K562 (cell line): ENCODE results near the gene CLIP1. TPM values are rescaled to one million over a fixed set of nuclear protein-coding genes. Genes with fewer than 3 reads are reported as not detected.

Experiments
- ATAC-seq: fragments of 200-7000 bp; cut with Tn5 transposase; 3 replicates; pipeline ENCODE4 v1.9.1; 2020; ENCODE audit warnings: moderate library complexity
- BruUV-seq: library from RNA; stranded (reverse); fragments of 400-500 nt; replicated peaks from 2 replicates; lab custom pipeline; 2021; lab: Mats Ljungman, UMichigan
- CTCF ChIA-PET: fragments of 300-600 bp; formaldehyde crosslinking; extraction: SDS; loops from one replicate; lab custom pipeline; 2021; ENCODE audit warnings: low intra/inter-chr PET ratio; lab: Yijun Ruan, JAX
- POLR2A ChIA-PET: fragments of 300-600, 350-650 bp; sonication (Branson Sonifier 250); formaldehyde crosslinking; extraction: SDS; loops from one replicate; lab custom pipeline; 2021; ENCODE audit warnings: antibody characterized with exemption, inconsistent platforms; lab: Yijun Ruan, JAX
- DNase-seq, 4 experiments: peaks; one replicate each; pipeline versions ENCODE4 v3.0.0 to v3.0.0-alpha.2; 2011 to 2018; ENCODE audit warnings: low spot score in 3 of 4, mixed read lengths in 3 of 4; ENCODE audit errors: extremely low read depth in 1 of 4
- FAIRE-seq: peaks from 2 replicates; lab custom pipeline; 2011; peaks lifted over from hg19 to GRCh38; lab: Jason Lieb, UNC
- H2AFZ ChIP-seq: 2 replicates; pipeline ENCODE4 v1.6.0; 2011; ENCODE audit warnings: low read depth, low read length, control low read depth, inconsistent platforms
- H3K27ac ChIP-seq: fragments of 200-600 bp; 3 replicates; pipeline ENCODE4 v1.8.0; 2011; ENCODE audit warnings: low read depth, mild to moderate bottlenecking, control low read depth, inconsistent platforms, low read length, moderate library complexity, mixed read lengths; ENCODE audit errors: extremely low read depth
- H3K27me3 ChIP-seq, 2 experiments: fragments of 300-600 bp in 1 of 2; 2 replicates in 1 of 2; 3 replicates in 1 of 2; pipeline versions ENCODE4 v1.6.0 to v1.8.0; 2011; ENCODE audit warnings: inconsistent platforms in 2 of 2, low read length in 2 of 2, mild to moderate bottlenecking in 1 of 2, mixed read lengths in 1 of 2, moderate library complexity in 1 of 2; ENCODE audit not compliant: control insufficient read depth in 2 of 2, insufficient read depth in 2 of 2
- H3K36me3 ChIP-seq: fragments of 300-600 bp; 3 replicates; pipeline ENCODE4 v1.8.0; 2011; ENCODE audit warnings: mild to moderate bottlenecking, low read length, inconsistent platforms; ENCODE audit not compliant: control insufficient read depth, insufficient read depth
- H3K4me1 ChIP-seq, 2 experiments: fragments of 200-600 bp in 1 of 2; replicated peaks in 1 of 2; 2 replicates in 1 of 2; 3 replicates in 1 of 2; pipeline versions ENCODE4 v1.5.1 to v1.8.0; 2011; ENCODE audit warnings: inconsistent platforms in 2 of 2, low read length in 2 of 2, mild to moderate bottlenecking in 1 of 2, mixed read lengths in 1 of 2, moderate library complexity in 1 of 2; ENCODE audit not compliant: control insufficient read depth in 2 of 2, insufficient read depth in 2 of 2
- H3K4me2 ChIP-seq: 2 replicates; pipeline ENCODE4 v1.6.1; 2011; ENCODE audit warnings: low read length, control low read depth, inconsistent platforms, mixed read lengths; ENCODE audit not compliant: insufficient read depth
- H3K4me3 ChIP-seq: fragments of 200-600 bp; sonication (generic), shearing (Covaris generic); 2 replicates; pipeline ENCODE4 v1.5.1; 2016; ENCODE audit warnings: control low read depth, inconsistent platforms
- H3K79me2 ChIP-seq: fragments of 200-600 bp; 3 replicates; pipeline ENCODE4 v1.8.0; 2011; ENCODE audit warnings: low read length, inconsistent platforms; ENCODE audit not compliant: control insufficient read depth, insufficient read depth
- H3K9ac ChIP-seq, 2 experiments: 2 replicates each; pipeline versions ENCODE4 v1.6.0 to v1.6.1; 2011; ENCODE audit warnings: low read depth in 2 of 2, low read length in 2 of 2, control low read depth in 1 of 2, inconsistent platforms in 1 of 2, mild to moderate bottlenecking in 1 of 2, mixed read lengths in 1 of 2; ENCODE audit not compliant: insufficient read depth in 1 of 2
- H3K9me1 ChIP-seq: one replicate; pipeline ENCODE4 v1.6.0; 2011; ENCODE audit warnings: inconsistent platforms, mild to moderate bottlenecking, low read length, moderate library complexity; ENCODE audit not compliant: control insufficient read depth, insufficient read depth
- H3K9me3 ChIP-seq: replicated peaks from 2 replicates; pipeline ENCODE4 v1.5.1; 2011; ENCODE audit warnings: low read depth, low read length, inconsistent platforms; ENCODE audit not compliant: control insufficient read depth, insufficient read depth
- H4K20me1 ChIP-seq: replicated peaks from 2 replicates; pipeline ENCODE4 v1.6.1; 2011; ENCODE audit warnings: low read length, inconsistent platforms, mixed read lengths; ENCODE audit not compliant: control insufficient read depth, insufficient read depth
- ARID3B ChIP-seq: fragments of 250-450 bp; sonication (Bioruptor Pico); IDR thresholded peaks from 2 replicates; pipeline ENCODE4 v1.4.0; 2020; ENCODE audit warnings: borderline replicate concordance
- CHAMP1 ChIP-seq: fragments of 450-650 bp; IDR thresholded peaks from 2 replicates; pipeline ENCODE4 v1.6.1; 2016; ENCODE audit warnings: mild to moderate bottlenecking
- CXXC5 ChIP-seq: fragments of 250-450 bp; sonication (Bioruptor Pico); IDR thresholded peaks from 2 replicates; pipeline ENCODE4 v1.8.0; 2022; ENCODE audit warnings: inconsistent platforms, mild to moderate bottlenecking, moderate library complexity
- DMBX1 ChIP-seq: fragments of 250-450 bp; sonication (Bioruptor Pico); IDR thresholded peaks from 2 replicates; pipeline ENCODE4 v1.8.0; 2022; ENCODE audit warnings: inconsistent platforms, mild to moderate bottlenecking, moderate library complexity, borderline replicate concordance
- HMG20B ChIP-seq: fragments of 250-450 bp; sonication (Bioruptor Pico); IDR thresholded peaks from 2 replicates; pipeline ENCODE4 v1.5.0; 2021; ENCODE audit warnings: mild to moderate bottlenecking
- HNRNPK ChIP-seq: fragments of 200-400 bp; formaldehyde crosslinking; IDR thresholded peaks from one replicate; pipeline ENCODE4 v1.6.1; 2018; ENCODE audit warnings: mild to moderate bottlenecking, low read depth, low read length; ENCODE audit not compliant: poor library complexity, severe bottlenecking
- NFE2 ChIP-seq: IDR thresholded peaks from 2 replicates; pipeline ENCODE4 v1.6.1; 2014; ENCODE audit warnings: antibody characterized with exemption, low read depth
- NKRF ChIP-seq: fragments of 450-650 bp; IDR thresholded peaks from 2 replicates; pipeline ENCODE4 v1.6.1; 2016; ENCODE audit warnings: borderline replicate concordance
- POLR2A ChIP-seq: fragments of 450-650 bp; conservative IDR thresholded peaks from 2 replicates; pipeline ENCODE4 v1.6.1; 2016
- POU5F1 ChIP-seq: fragments of 150-350 bp; IDR thresholded peaks from 2 replicates; pipeline ENCODE4 v1.6.1; 2014; ENCODE audit warnings: borderline replicate concordance, low read length, low read depth, mild to moderate bottlenecking; ENCODE audit not compliant: partially characterized antibody
- RB1 ChIP-seq: fragments of 450-650 bp; IDR thresholded peaks from 2 replicates; pipeline ENCODE4 v1.6.1; 2017; ENCODE audit warnings: low read depth, mild to moderate bottlenecking
- RBM22 ChIP-seq: fragments of 200-400 bp; formaldehyde crosslinking; IDR thresholded peaks from 2 replicates; pipeline ENCODE4 v1.6.1; 2018; ENCODE audit warnings: low read length, low read depth; ENCODE audit not compliant: poor library complexity, severe bottlenecking
- SIN3B ChIP-seq: fragments of 450-650 bp; IDR thresholded peaks from 2 replicates; pipeline ENCODE4 v1.6.1; 2017; ENCODE audit warnings: low read depth, mild to moderate bottlenecking, moderate library complexity
- ZBTB1 ChIP-seq: sonication (generic); formaldehyde crosslinking; IDR thresholded peaks from 2 replicates; pipeline ENCODE4 v1.8.1; 2023; ENCODE audit warnings: missing genetic modification reagents, low read depth, mild to moderate bottlenecking, borderline replicate concordance
- ZBTB12 ChIP-seq: fragments of 250-450 bp; sonication (Bioruptor Pico); IDR thresholded peaks from 2 replicates; pipeline ENCODE4 v1.4.0; 2020
- ZNF79 ChIP-seq: fragments of 250-450 bp; sonication (Bioruptor Pico); IDR thresholded peaks from 2 replicates; pipeline ENCODE4 v1.4.0; 2020; ENCODE audit warnings: low read depth, mild to moderate bottlenecking, moderate library complexity
- ZSCAN32 ChIP-seq: fragments of 450-650 bp; formaldehyde crosslinking; IDR thresholded peaks from 2 replicates; pipeline ENCODE4 v1.4.0; 2020; ENCODE audit warnings: mild to moderate bottlenecking, moderate library complexity
- WGBS: fragments of 100-300 bp; shearing (Covaris generic); methylation state at CpG from one replicate; pipeline ENCODE4 v1.1.6; 2016; ENCODE audit warnings: low coverage, mixed read lengths; ENCODE audit not compliant: insufficient coverage; ENCODE audit errors: missing lambda C conversion rate; 5-methylcytosine and 5-hydroxymethylcytosine counted together
- in situ Hi-C: fragments of 300-500 bp; cut with MboI; formaldehyde crosslinking; loops from 4 replicates; pipeline ENCODE4 v1.15.0; 2018; ENCODE audit warnings: inconsistent platforms, mixed read lengths
- intact Hi-C: fragments of 100-400 bp; cut with micrococcal nuclease; formaldehyde crosslinking; loops from 2 replicates; pipeline ENCODE4 v1.14.2; 2022
- polyA plus RNA-seq, 8 experiments: library from polyadenylated mRNA; depleted of rRNA in 4 of 8; stranded (reverse) in 5 of 8; unstranded in 3 of 8; fragments of >200 nt; fragmentation: Nextera tagmentation in 2 of 8; fragmentation: Illumina TruSeq in 1 of 8; extraction: Ambion mirVana in 2 of 8; extraction: Trizol in 1 of 8; gene quantifications; 2 replicates each; pipeline versions ENCODE4 v1.2.1 to v1.2.3, GENCODE V29; 2011 to 2014; ENCODE audit warnings: inconsistent platforms in 1 of 8, missing spikeins in 1 of 8
- total RNA-seq, 7 experiments: library from RNA; depleted of rRNA in 6 of 7; stranded (reverse); fragments of >200 nt in 6 of 7; fragmentation: Illumina TruSeq in 2 of 7; extraction: Trizol in 2 of 7; gene quantifications; 2 replicates each; pipeline versions ENCODE4 v1.2.1 to v1.2.3, GENCODE V29; 2011 to 2021; ENCODE audit warnings: low replicate concordance in 1 of 7

Gene CLIP1
- total and polyA plus RNA-seq, 9 of the 15 experiments (the other 6 are each of a cell fraction or from before 2014, with no cell fraction given) = 5.8 to 33.9 (median 27.6) TPM

- no peak for FAIRE-seq
- in situ Hi-C loops = no loop called here
- no peak for TF ChIP-seq POLR2A
- TF ChIP-seq ZBTB1 (CRISPR knock-in tag) = no peak
- TF ChIP-seq SIN3B = no peak
- no peak for TF ChIP-seq HMG20B (CRISPR knock-in tag)
- TF ChIP-seq ARID3B (CRISPR knock-in tag) = no peak
- no peak for TF ChIP-seq RBM22
- no peak for TF ChIP-seq ZBTB12
- no peak for TF ChIP-seq RB1
- TF ChIP-seq POU5F1 = no peak
- TF ChIP-seq CXXC5 = no peak
- no peak for TF ChIP-seq NFE2
- no peak for TF ChIP-seq DMBX1 (CRISPR knock-in tag)
- no peak for TF ChIP-seq CHAMP1
- no peak for TF ChIP-seq HNRNPK
- TF ChIP-seq ZSCAN32 (CRISPR knock-in tag) = no peak
- no peak for TF ChIP-seq NKRF
- TF ChIP-seq ZNF79 (CRISPR knock-in tag) = no peak
Measured at GRCh38 chr12:122311696-122312095, 110.8 kb downstream of the CLIP1 start.

More at GRCh38 chr12:122311696-122312095, 110.8 kb downstream of the CLIP1 start:
- POLR2A ChIA-PET = interaction anchor here (1.0 kb wide), 1 partner anchor 11 kb away, joined by 3 read pairs; no protein-coding TSS in a partner anchor
- no peaks in the 10 kb centered on the region for H3K79me2 ChIP-seq
- no peak overlapping the region for H3K9ac ChIP-seq
- CTCF ChIA-PET = no interaction called here
- H3K9me1 ChIP-seq = no peaks in the 10 kb centered on the region
- peaks cover 25% of the 10 kb centered on the region; the same call in 2 of the 3 replicates for H3K36me3 ChIP-seq
- no peaks in the 10 kb centered on the region for H3K9me3 ChIP-seq
- H3K4me3 ChIP-seq = no peak overlapping the region
- no peak overlapping the region for H3K27ac ChIP-seq
- H2AFZ ChIP-seq = no peak overlapping the region
- no peaks in the 10 kb centered on the region for H3K4me1 ChIP-seq
- 0 out of 2 replicates have a peak, but pooled peaks cover 3% of the 10 kb centered on the region for H4K20me1 ChIP-seq
- DNase-seq = no peak
- BruUV-seq = no TSS peak
- ATAC-seq = no peak
- intact Hi-C loops = no loop called here
- no peak overlapping the region for H3K4me2 ChIP-seq
- 75% methylated on average over 5 of the region's 5 CpGs for WGBS
- no peaks in the 10 kb centered on the region for H3K27me3 ChIP-seq
